Superior temporal gyrus (tissue), 1 donor: ENCODE results near the gene CLIC4.
"Not testable (repeated sequence)": the region's sequence is repeated elsewhere in the genome, so short reads cannot be mapped to it uniquely, and the experiment has no call there.

ENCODE experiments used
- DNase-seq: peaks from one replicate; pipeline ENCODE4 v3.0.0-alpha.2; 2016; ENCODE audit errors: extremely low spot score

The CLIC4 gene

GRCh38 chr1:24745711-24746413, 615 bp downstream of the CLIC4 start:
- peak; percentile 69 for DNase-seq

DNA sequence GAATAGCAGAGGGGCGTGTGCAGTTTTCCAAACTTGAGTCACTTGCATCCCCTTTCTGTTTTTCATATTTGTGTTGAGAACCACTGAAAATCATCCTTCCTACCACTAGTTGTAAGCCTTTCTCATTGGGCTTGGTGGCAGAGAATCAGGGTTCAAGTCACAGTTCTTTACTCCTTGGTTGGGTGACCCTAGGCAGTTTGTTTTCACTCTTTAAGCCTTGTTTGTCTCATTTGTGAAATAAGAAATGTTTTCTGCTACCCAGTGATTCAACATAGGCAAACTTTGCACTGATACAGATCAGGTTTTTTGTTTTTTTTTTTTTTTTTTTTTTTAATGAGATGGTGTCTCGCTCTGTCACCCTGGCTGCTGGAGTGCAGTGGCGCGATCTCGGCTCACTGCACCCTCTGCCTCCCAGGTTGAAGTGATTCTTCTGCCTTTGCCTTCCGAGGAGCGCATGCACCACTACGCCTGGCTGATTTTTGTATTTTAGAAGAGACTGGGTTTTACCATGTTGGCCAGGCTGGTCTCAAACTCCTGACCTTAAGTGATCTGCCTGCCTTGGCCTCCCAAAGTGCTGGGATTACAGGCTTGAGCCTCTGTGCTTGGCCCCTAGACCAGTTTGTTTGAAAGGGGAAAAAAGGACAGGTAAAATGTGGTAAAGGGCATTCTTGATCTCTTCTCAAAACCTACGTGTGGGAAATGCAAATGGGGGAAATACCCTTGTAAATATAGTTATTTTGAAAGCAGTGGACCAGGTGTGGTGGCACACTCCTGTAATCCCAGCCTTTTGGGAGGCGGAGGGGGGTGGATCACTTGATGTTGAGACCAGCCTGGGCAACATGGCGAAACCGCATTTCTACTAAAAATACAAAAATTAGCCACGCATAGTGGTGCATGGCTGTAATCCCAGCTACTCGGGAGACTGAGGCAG, 3.2 kb downstream of the CLIC4 start:
- no peak for DNase-seq

- no peak for DNase-seq
Observed at GRCh38 chr1:24749252-24749651, 4.0 kb downstream of the CLIC4 start.

- no peak for DNase-seq
Observed at GRCh38 chr1:24749886-24750285, 4.6 kb downstream of the CLIC4 start.

- DNase-seq, result no peak
Observed at GRCh38 chr1:24751833-24752232, 6.6 kb downstream of the CLIC4 start.

DNA sequence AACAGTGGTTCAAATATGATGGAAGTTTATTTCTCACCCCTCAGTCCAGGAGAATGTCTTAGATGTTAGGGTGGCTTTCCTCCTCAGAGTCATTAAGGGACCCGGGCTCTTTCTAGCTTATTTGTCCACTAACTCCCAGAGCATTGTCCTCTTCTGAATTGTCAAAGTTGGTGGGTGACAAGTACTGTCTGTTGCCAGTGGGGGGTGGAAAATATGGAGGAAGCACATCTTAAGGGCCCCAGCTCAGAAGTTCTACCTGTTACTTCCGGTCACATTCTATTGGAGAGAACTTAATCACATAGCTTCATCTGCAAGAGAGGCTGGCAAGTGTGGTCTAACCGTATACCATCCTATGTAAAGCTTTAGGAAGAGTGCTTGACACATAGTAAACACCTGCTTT, 7.1 kb downstream of the CLIC4 start:
- DNase-seq, result no peak

GRCh38 chr1:24754229-24754628, 9.0 kb downstream of the CLIC4 start:
- no peak for DNase-seq

DNA sequence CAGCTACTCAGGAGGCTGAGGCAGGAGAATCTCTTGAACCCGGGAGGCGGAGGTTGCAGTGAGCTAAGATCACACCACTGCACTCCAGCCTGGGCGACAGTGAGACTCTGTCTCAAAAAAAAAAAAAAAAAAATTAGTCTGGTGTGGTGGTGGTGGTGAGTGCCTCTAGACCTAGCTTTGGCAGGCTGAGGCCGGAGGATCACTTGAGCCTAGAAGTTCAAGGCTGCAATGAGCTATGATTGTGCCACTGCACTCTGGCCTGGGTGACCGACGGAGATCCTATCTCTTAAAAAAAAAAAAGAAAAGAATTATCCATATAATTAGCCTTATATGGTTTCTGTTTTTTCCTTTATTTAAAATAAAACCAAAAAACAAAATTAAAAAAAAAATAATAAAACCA, 10.1 kb downstream of the CLIC4 start:
- not testable (repeated sequence) for DNase-seq

DNA sequence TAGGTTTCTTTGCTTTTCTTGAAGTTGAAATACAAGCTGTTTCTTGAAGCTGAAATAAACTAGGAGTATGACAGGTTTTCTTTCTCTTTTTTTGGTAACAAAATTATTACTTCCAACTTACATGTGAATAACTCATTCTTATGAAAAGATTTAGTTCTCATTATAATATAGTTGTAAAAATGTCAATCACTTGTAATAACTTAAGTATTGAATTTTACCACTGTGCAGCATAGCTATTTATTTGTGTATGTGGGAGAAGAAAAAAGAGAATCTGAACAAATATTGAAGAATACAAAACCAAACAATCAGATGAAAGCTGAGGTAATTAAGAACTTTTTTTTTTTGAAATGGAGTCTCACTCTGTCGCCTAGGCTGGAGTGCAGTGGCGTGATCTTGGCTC, 11.1 kb downstream of the CLIC4 start:
- DNase-seq, result no peak

- no peak for DNase-seq
Observed at GRCh38 chr1:24759492-24759891, 14.2 kb downstream of the CLIC4 start.

DNA sequence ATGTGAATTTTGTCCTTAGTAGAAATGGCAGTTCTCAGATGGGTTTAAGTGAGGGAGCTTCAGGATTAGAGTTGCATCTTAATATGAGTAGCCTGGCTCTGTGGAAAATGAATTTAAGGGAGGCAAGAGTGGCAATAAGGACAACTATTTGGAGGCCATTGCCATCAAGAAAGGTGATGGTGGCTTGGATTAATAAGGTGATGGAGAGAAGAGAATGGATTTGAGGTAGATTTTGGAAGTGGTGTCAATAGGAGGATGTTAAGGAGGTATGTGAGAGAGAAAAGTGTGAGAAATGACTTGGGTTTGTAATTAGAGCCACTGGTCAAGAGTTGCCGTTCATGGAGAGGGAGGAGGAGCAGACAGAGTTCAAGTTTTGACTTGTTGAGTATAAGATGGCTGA, 16.3 kb downstream of the CLIC4 start:
- DNase-seq, result no peak

DNA sequence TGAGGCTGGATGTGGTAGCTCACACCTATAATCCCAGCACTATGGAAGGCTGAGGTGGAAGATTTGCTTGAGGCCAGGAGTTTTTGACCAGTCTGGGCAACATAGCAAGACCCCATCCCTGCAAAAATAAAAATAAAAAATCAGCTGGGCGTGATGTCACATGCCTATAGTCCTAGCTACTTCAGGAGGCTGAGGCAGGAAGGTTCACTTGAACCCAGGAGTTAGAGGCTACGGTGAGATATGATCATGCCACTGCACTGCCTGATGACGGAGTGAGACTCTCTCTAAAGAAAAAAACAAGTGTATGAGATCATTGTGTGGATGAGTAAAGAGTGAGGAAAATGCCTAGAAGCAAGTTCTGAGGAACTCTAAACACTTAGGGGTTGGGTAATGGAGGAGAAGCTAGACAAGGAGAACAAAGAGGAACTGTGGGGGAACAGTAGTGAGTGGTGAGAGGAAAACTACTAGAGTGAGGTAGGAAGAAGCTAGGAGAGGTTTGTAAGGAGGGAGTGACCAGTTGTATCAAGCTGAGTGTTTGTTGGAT, 17.0 kb downstream of the CLIC4 start:
- no peak for DNase-seq

GRCh38 chr1:24763671-24764070, 18.4 kb downstream of the CLIC4 start:
- no peak for DNase-seq

DNA sequence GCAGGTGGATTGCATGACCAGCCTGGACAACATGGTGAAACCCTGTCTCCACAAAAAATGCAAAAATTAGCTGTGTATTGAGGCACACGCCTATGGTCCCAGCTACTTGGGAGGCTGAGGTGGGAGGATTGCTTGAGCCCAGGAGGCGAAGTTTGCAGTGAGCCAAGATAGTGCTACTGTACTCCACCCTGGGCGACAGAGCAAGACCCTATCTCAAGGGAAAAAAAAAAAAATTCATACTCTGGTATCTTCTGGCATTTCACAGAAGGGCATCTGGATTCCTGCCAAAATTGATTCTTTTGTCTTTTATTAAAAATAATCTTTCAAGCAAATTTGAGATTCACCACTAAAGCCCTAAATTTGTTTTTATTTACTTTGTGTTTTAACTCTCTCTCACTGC, 19.2 kb downstream of the CLIC4 start:
- DNase-seq, result no peak

- no peak for DNase-seq
Observed at GRCh38 chr1:24764848-24765247, 19.6 kb downstream of the CLIC4 start.

DNA sequence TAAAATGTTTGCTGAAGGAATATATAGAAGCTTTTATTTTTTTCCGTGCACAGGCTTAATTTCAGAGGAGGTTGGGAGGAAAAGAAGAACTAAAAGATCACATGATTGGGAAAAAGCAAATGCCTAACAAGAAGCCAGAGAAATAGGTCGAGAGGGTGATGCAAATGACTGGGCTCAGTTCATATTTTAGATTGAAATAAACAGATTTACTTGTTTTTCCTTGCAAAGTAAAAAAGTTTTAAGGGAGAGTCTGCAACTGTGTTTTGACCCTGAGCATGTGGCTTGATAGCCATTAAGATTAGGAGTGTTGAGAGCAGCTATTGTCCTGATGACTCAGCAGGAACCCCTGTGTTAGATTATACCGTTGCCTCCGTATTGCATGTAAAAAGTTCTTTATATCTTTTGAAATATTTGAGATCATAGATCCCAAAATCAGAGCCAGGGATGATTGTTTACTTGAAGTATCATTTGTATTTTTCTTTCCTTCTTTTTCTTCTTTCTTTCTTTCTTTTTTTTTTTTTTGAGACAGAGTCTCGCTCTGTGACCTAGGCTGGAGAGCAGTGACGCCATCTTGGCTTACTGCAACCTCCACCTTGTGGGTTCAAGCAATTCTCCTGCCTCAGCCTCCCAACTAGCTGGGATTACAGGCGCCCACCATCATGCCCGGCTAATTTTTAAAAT, 20.2 kb downstream of the CLIC4 start:
- DNase-seq, result no peak

- DNase-seq, result no peak
Observed at GRCh38 chr1:24767351-24767750, 22.1 kb downstream of the CLIC4 start.

GRCh38 chr1:24768873-24769605, 23.8 kb downstream of the CLIC4 start:
- DNase-seq, result no peak

DNA sequence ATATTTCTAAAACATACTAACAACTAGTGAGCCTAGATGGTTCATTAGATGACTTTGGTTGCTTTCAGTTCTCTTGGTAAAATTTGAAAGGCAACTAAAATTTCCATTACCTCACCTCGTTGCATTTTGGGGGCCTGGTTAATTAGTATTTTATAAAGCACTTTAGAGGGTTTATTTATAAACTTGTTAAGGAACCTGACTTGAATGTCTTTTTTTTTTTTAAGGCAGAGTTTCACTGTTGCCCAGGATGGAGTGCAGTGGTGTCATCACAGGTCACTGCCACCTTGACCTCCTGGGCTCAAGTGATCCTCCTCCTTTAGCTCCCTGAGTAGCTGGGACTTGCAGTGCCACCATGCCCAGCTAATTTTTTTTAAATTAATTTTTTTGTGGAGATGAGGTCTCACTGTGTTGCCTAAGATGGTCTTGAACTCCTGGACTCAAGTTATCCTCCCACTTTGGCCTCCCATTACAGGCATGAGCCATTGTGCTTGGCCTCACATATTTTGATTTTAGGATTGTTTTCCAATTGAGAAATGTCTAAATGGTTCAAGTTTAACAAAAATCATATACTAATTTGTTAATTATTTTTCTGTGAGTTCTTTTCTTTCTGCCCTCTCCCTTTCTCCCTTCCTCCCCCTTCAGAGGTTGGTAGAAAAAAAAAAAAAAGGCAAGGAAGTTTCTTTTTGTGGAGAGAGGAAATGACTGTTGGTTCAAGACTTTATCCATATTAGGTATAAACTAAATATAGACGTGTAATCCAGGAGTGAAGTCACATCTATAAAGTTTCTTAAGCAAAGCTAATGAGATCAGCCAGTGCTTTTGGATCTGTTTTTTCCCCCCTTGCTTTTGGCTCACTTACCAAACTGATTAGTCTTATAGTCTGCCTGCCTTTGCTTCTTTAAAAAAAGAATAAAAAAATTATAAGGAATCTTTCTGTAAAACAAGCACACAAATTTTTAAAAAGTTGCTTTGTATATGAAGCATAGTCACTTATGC, 24.7 kb downstream of the CLIC4 start:
- DNase-seq, result no peak

GRCh38 chr1:24770881-24771280, 25.6 kb downstream of the CLIC4 start:
- no peak for DNase-seq
